Measurements from ENCODE around the gene HDGFL2.

The HDGFL2 gene

DNA sequence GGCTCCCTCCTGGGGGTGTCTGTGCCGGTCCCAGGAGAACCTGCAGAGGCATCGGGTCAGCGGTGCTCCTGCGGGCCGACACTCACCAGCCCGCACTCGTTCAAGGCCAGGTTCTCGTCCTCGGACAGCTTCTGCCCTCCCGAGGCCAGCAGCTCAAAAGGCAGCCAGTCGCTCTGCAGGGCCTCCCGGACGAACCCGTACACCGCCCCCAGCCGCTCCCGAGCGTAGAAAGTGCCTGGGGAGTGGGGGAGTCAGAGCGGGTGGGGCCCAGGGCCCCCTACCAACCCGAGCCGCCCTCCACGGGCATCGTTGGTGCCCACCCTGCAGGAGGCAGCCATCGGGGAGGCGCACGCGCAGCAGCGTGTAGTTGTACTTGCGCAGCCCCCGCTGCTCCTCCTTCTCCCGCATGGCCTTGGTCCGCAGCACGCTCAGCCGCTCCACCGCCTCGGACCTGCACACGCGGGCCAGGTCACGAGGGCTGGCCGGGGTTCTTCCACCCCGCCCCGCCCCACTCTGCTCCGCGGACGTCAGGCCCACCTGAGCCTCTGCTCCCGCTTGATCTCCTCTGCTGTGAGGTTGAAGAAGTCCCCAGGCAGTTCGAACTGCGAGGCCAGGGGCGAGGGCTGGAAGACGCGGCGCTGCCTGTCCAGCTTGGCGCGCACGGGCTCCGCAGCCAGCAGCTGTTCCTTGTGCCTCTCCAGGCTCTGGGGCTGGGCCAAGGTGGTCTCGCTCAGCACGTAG lies 26.0 kb upstream of the HDGFL2 start:
- no peak for DNase-seq

DNA sequence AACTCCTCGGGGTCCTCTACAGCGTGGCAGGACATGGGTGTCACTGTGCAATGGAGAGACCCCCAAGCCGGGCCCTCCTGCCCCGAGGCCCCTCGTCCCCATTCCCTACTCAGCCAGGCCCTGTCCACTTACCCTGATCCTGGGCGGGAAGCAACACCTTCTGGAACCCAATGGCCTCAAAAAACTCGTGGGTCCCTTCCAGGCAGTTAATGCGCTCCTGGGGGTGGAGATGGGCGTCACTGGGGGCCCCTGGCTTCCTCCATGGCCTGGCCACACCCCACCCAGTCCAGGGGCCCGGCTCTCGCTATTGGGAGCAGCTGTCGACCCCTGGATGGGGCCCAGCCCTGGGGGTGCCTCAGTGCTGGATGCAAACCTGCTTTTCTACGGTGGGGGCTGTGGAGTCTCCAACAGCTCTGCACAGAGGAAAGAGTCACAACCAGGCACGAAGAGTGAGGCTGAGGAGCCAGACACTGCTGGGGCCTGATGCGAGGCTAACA lies 25.3 kb upstream of the HDGFL2 start:
- DNase-seq: no peak

DNA sequence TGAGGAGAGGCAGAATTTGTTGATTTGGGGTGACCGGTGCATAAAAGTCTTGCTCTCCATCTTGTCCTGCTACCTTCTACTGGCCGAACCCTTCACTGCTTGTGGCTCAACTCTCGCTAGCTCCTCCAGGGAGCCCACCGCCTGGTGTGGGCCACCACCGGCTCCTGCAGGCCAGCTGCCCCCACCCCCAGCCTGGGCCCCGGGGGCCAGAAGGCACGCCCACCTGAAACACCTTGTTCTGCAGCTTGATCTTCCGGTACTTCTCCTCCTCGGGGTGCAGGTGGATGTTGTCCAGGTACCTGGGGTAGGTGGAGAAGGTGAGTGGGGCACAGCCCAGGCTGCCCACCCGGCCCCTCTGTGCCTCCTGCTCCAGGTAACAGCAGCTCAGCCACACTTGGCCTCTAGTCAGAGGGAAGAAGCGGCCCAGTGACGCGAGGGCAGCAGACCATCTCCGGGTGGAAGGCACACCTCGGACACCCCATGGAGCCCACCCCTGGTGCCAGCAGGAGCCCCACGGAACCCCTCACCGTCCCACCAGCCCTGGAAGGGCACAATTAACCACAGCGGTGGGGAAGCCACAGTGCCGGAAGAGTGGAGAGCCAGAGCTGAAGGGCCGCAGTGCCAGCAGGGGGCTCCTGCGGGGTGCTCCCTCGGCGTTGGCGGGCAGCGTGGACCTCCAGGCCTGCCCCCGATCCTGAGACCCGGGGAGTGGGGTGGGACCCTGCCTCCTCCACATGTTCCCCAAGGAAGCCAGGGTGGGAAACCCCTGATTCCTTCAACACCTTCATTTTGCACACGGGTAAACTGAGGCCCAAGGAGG lies 24.6 kb upstream of the HDGFL2 start:
- no peak for DNase-seq

DNA sequence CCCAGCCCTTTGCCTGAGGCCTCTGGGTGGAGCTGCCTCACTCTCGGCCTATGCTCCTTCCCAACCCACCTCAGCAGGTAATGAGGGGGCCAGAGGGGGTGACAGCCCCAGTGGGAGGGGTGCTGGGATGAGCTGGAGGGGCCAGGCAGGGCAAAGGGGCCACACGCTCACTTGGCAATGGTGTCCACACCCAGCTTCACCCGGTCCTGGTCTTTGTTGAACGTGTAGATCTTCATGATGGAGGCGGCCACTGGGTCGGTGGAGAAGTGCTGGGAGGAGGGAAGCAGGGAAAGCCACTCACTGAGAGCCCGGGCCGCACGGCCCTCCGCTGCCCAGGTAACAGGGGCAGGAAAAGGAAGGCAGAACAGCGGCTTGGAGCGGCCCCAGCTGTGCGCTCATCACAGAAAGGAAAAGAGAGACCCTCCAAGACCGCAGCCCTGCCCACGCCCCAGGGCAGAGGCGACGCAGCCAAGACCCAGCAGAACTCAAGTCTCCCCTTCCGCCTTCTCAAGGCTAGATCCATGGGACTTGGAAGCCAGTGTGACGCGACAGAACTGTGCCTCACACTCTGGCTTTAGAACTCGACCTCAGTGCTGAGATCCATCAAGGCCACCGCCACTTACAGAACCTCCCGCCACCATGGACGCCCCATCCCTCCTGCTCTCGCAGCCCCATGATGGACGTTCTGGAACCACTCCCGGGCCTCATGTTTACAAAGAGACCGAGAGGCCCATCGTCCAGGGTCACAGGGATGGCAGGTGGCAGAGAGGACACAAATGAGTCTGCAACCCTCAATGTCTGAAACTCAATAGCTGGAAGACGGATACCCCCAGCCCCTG lies 23.7 kb upstream of the HDGFL2 start:
- DNase-seq: no peak

DNA sequence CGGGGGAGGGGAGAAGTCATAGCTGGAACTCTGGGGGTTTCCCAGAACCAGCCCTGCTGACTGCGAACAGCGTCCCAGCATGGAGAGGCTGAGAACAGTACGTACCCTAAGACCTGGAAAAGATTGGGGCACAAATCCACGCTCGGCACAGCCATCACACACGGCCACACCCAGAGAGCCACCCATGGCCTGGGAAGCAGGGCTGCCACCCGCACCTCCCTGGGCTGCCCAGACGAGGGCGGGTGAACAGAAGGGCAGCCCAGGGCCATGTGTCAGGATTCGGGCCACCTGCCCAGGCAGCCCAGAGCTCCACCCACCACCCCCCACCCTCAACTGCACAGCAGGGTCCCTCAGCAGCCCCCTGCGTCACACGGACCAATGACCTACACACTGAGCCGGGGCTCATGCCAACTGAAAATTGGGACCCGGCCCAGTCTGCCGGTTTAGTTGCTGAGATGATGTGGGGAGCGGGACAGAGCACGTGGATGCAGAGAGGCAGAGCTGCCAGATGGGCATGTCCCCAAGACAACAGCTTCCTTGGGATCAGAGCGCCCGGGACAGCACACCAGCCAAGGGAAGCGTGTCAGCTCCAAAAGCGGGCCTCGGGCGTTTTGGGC lies 23.0 kb upstream of the HDGFL2 start:
- DNase-seq: no peak

DNA sequence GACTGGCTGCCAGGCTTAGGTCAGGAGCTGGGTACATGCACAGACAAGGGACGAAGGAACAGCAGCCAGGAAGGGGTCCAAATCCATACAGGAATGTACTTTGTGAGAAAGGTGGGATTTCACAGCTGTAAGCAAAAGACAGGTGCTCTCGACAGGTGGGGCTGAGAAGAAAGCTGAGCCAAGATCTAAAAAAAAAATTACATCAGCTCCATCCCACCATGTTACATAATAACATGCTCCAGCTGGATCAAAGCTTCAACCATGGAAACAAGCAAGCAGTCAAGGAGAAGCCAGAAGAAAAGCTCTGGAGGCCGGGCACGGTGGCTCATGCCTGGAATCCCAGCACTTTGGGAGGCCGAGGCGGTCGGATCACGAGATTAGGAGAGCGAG lies 22.5 kb upstream of the HDGFL2 start:
- no peak for DNase-seq

DNA sequence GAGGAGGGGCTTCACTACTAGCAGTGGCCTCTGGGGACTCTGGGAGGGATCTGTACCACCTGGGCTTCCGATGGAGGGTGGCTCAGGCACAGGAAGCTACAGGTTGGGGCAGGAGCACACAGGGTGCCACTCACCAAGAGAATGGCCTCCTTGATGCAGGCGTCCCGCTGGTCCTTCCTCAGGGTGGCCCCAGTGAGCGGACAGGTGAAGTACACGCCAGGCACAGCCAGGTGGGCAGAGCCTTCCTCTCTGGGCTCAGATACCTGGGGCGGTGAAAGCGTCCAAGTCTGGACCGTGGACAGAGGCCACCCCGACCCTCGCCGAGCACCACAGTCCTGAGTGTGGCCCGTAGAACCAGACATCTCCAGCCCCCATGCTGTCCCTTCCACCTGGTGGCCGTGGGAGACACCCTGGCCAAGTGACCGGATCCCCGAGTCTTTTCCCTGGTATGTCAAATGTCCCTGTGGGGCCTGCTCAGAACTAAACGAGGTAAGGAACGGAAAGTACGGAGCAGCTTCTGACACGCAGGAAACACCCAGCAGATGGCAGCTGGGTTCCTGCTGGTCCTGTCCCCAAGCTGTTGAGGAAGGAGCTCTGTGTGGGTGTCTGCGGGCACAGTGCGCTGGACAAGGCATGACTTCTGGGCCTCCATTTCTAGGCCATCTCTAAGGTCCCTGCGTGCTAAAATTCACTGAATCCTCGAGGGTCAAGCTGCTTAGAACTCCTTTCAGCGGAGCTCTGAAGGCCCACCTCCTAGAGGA lies 19.7 kb upstream of the HDGFL2 start:
- no peak for DNase-seq

DNA sequence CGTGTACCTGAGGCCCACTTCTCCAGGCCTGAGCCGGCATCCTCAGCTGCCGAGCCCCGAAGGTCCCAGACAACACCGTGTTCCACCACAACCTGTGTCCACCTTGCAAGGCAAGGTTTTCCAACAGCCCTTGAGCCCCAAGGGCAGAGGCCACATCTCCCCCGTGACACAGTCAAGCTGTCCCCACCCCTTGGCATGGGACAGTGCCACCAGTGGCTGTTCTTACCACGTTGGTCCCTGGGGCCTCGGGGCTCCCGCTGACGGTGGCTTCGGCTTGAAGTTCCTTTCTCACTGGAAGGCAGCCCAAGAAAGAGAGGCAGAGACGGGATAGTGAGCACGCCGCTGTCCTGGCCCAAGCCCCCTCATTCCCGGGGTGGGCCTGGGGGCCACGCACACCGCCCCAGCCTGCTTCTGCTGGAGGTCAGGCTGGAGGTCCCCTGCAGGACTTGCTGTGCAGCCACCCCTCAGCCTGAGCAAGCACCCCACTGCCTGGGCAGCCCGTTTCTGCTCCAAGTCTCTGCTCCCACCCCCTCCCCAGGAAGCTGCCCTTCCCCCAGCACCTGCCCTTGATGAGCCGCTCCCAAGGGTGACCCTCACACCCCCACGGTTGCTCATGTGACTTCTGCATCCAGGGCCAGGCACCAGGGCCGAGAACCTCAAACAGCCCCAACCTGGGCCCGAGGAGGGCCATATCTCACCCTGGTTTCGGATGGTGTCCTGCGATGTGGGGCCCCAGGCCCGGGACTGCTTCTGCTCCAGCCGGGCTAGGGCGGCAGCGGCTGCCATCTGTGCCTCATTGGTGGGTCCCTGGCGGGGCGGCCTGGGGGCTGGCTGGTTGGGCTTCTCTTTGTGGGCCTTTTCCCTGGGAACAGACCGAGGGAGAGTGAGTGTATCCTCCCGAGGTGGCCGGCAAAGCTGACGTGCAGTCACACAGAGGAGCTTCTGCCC lies 18.6 kb upstream of the HDGFL2 start:
- no peak for DNase-seq

DNA sequence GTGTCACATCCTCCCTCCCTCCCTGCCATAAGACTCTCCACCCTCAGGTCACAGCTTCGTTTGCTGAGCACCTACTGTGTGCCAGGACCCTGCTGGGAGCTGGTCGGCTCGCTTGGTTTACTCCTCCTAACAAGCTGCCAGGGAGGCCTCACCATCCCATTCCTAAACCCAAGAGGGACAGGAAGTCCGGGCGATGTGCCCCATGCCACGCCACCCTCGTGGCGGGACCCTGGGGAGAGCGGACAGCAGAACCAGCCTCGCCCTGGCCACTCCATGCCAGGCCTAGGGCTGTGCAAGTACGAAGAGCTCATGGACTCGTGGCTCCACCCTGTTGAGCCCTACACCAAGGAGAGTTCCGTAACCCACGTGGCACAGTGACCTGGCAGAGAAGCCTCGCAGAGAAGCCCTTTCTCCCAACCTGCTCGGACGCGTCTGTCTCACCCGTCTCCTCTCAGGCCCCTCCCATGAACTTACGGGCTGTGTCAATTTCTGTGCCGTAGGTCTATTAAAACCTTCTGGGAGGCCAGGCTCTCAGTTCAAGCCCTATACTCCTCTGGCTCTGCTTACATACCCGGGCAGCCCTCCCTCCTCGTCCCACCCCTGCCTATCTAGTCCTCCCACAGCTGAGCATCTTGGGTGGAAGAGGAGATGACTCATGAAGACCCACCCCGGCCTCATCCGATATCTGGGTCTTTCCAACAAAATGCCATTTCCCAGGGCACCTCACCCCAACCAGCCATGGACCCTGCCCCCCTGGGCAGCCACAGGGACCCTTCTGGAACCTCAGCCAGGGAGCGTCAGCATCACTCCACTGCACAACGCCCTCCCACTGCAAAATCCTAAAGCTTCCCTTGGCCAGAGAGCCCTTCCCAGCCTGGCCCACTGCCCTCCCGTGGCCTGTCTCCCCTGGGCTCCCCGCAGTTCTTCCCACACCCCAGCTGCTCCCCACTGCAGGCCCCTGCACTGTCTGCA lies 17.1 kb upstream of the HDGFL2 start:
- DNase-seq: no peak

DNA sequence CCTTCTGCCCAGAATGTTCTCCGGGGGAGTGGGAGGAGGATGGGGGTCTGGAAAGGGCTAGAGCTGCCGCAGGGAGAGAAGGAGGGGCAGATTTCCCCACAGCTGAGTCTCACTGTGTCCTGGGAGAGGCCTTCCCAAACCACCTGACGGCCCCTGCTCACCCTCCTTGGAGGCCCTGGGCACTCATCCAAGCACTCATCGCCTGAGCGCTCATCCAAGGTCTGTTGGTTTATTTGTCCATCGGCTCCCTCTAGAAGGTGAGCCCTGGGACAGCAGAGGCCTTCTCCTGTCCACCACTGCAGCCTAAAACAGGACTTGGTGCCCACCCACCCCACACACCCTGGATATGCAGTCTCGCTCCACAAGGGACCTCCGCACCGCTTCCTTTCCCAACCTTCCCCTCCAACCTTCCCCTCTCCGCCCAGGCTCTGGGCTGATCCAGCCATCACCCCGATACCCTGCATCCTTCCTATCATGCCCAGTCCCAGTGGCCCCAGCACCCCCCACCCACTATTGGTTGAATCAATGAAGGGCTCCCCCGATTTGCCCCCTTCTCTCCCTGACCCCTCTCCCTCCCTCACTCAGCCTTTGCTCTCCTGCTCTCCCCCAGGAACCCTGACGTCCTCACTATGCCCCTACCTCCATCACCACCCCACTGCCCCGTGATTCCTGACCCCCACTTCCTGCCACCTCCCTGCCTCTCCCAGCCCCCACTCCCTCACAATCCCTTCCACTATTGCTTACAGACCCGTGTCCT lies 16.2 kb upstream of the HDGFL2 start:
- DNase-seq: no peak

DNA sequence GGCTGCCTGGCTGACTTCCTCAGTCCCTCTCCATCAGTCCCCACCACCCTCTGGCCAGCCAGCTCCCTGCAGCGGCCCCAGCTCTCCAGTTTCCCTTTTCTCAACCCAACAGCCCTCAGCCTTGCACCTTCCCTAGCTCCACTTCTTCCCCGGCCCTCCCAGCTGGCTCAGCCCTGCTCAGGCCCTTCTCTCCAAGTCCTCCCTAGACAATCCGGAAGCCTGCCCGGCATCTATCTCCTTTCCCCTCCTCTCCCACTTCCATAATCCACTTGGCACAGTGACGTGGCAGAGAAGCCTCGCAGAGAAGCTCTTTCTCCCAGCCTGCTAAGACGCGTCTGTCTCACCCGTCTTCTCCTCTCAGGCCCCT lies 15.6 kb upstream of the HDGFL2 start:
- no peak for DNase-seq

DNA sequence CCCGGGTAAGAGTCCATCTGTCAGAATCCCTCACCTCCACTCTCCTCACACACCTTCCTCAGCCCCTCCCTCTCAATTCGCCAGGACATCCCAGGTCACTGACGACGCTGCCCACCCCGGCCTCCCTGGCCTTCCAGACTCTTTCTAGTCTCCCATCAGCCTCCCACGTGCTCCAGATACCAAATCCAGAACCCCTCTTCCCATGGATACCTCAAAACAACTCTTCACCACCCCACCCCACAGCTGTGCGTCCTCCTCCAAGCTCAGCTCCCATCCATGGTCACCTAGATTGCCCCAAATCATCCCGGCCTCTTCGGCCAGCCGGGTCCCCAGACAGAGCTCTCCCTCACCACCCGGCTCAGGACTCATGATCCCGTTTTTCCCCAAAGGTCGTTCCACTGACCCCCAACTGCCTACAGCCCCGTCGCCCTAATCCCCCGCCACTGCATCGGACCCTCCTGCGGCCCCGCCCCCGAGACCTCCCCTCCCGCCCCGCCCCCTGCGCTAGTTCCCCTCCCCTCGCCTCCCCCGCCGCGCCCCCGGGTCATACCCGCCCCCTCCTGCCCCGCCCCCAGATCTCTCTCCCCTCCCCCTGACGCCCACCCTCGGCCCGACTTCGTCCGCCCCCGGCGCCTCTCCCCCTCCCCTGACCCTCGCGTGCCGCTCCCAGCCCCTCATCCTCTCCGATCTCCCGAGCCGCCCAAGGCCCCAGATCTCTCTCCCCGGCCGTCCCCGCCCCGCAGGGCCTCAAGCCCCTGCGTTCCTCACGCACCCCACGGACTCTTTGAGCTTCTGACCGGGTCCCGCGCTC lies 15.0 kb upstream of the HDGFL2 start:
- peak; percentile 39 for DNase-seq

DNA sequence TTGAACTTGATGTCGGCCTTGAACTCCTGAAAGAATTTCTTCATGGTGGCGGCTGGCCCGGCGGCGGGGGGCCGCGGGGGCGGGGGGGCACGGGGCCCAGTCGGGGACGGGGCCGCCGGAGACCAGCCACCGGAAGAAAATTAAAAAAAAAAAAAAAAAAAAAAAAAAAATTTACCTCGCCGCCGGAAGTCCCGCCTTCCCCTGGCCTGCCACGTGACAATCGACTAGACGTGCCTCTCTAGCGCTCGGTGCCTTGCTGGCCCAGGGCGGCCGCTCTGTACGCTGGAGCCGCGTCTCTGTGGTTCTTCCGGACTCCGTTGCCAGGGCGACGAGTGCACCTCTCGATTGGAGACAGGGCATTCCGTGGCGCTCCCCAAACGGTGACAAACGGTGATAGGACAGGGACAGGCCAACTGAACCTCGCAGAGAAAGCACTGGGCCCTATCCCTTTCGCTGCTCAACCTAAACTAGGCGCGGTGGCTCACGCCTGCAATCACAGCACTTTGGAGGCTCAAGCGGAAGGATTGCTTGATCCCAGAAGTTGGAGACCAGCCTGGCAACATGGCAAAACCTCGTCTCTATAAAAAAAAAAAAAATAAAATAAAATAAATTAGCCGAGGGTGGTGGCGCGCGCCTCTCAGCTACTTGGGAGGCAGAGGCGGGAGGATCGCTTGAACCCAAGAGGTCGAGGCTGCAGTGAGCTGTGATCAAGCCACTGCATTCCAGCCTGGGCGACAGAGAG lies 14.3 kb upstream of the HDGFL2 start, which contains the start of gene UBXN6:
Gene UBXN6 (minus strand): TSS at position 141 of the 742 bp plus-strand sequence. CDS start 97 bp downstream, at position 44.
- peak; percentile 96 for DNase-seq

DNA sequence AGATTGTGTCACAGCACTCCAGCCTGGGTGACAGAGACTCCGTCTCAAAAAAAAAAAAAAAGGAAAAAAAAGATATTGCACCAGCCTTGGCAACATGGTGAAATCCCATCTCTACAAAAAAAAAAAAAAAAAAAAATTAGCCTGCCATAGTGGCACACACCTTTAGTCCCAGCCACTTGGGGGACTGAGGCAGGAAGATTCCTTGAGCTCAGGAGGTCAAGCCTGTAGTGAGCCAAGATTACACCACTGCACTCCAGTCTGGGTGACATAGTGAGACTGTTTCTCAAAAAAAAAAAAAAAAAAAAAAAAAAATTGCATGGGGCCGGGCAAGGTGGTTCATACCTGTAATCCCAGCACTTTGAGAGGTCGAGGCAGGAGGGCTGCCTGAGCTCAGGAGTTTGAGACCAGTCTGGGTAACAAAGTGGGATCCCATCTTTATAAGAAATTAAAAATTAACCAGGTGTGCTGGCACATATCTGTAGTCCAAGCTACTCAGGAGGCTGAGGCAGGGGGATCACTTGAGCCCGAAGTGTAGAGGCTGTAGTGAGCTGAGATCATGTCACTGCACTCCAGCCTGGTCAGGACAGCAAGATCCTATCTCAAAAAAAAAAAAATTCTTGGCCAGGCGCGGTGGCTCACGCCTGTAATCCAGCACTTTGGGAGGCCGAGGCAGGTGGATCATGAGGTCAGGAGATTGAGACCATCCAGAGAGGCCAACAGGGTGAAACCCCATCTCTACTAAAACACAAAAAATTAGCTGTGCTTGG lies 7.1 kb upstream of the HDGFL2 start:
- no peak for DNase-seq

DNA sequence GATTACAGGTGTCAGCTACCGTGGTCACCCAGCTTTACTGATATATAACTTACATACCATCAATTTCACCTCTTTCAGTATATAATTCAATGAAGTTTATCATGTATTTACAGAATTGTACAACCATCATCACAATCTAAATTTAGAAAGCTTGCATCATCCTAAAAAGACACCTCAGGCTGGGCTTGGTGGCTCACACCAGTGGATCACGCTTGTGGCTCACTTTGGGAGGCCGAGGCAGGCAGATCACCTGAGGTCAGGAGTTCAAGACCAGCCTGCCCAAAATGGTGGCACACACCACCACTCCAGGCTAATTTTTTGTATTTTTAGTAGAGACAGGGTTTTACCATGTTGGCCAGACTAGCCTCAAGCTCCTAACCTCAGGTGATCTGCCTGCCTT lies 4.3 kb upstream of the HDGFL2 start:
- DNase-seq: no peak
